Measurements from ENCODE around the gene PSEN1. TPM values are rescaled to one million over a fixed set of nuclear protein-coding genes. Genes with fewer than 3 reads are reported as not detected.

The PSEN1 gene
- polyA plus RNA-seq, 1 of the 3 experiments (the other 2 are of a cell fraction), result 9.0 TPM

- ChIA-PET CTCF (no interaction called here), POLR2A (no interaction called here)
These were observed 118.7 kb downstream of the PSEN1 start for GRCh38 chr14:73255005-73255400.

More at GRCh38 chr14:73255005-73255400, 118.7 kb downstream of the PSEN1 start:
- Histone ChIP-seq H3K36me3 (replicated peaks in 1 of 2; ENCODE audit: control insufficient read depth in 1 of 2, insufficient read depth in 2 of 2, low read length in 1 of 2) (no peaks in the 10 kb centered on the region), H3K4me3 (ENCODE audit: low read depth in 2 of 2, low read length in 1 of 2) (no peak overlapping the region), H3K9me2 (no peaks in the 10 kb centered on the region), H2AFZ (ENCODE audit: low read depth) (no peak overlapping the region), H3K9ac (no peak overlapping the region), H3K9me3 (no peaks in the 10 kb centered on the region), H3K27ac (ENCODE audit: low read depth in 2 of 2, low read length in 1 of 2) (no peak overlapping the region), H3F3A (replicated peaks; ENCODE audit: insufficient read depth) (no peaks in the 10 kb centered on the region), H3K4me2 (no peak overlapping the region), H3K27me3 (ENCODE audit: insufficient read depth) (no peaks in the 10 kb centered on the region), H3K79me2 (ENCODE audit: insufficient read depth) (no peaks in the 10 kb centered on the region), H4K20me1 (ENCODE audit: insufficient read depth) (no peaks in the 10 kb centered on the region), H3K4me1 (ENCODE audit: control insufficient read depth in 1 of 2, insufficient read depth in 2 of 2, low read depth in 1 of 2, low read length in 1 of 2) (no peaks in the 10 kb centered on the region)
- WGBS (ENCODE audit: low lambda C conversion rate), result 83% methylated on average over 6 of the region's 6 CpGs
- TF ChIP-seq RAD21 (IDR thresholded peaks at IDR 0.05; ENCODE audit: low read length), result no peak
- no peak for TF ChIP-seq CTCF (IDR thresholded peaks at IDR 0.05)
- TF ChIP-seq FOXJ3 (CRISPR knock-in tag; IDR thresholded peaks at IDR 0.05), result no peak
- TF ChIP-seq USF1 (IDR thresholded peaks at IDR 0.05; ENCODE audit: borderline replicate concordance, low read depth), result no peak
- TF ChIP-seq ZBTB33 (IDR thresholded peaks at IDR 0.05; ENCODE audit: borderline replicate concordance, low read depth), result no peak
- no peak for TF ChIP-seq IRF3 (IDR thresholded peaks at IDR 0.05; ENCODE audit: low read depth, low read length)
- TF ChIP-seq EZH2phosphoT487 (IDR thresholded peaks at IDR 0.05; ENCODE audit: borderline replicate concordance, low read depth), result no peak
- DNase-seq, result no peak
